ENCODE data around the gene LAMTOR4.
A peak's percentile ranks its signal among the peaks of the same experiment; 100 is the strongest.

LAMTOR4 gene

GRCh38 chr7:100155553-100156317, 7.0 kb downstream of the LAMTOR4 start:
- TF ChIP-seq CTCF (conservative IDR thresholded peaks at IDR 0.05): no peak
- no peak overlapping the region for H3K27ac ChIP-seq

- peak overlapping the region; percentile 88 for H3K27ac ChIP-seq
Measured at GRCh38 chr7:100156331-100157068, 7.8 kb downstream of the LAMTOR4 start.

GRCh38 chr7:100157069-100157333, 8.3 kb downstream of the LAMTOR4 start:
- peak overlapping the region; percentile 88 for H3K27ac ChIP-seq
- no peak for TF ChIP-seq CTCF (conservative IDR thresholded peaks at IDR 0.05)

More at GRCh38 chr7:100156331-100157068, 7.8 kb downstream of the LAMTOR4 start:
- TF ChIP-seq CTCF (conservative IDR thresholded peaks at IDR 0.05): no peak

GRCh38 chr7:100157334-100158228, 8.9 kb downstream of the LAMTOR4 start:
- peak overlapping the region; percentile 88 for H3K27ac ChIP-seq
- TF ChIP-seq CTCF (conservative IDR thresholded peaks at IDR 0.05): peak; percentile 11; the same call in 1 of the 2 replicates

- peak within 1 kb of the TSS; percentile 88 for H3K27ac ChIP-seq
- TF ChIP-seq CTCF (conservative IDR thresholded peaks at IDR 0.05): no peak
Measured at GRCh38 chr7:100158229-100159098, 9.7 kb downstream of the LAMTOR4 start, which contains the start of gene TRAPPC14. Gene TRAPPC14 (minus strand): TSS chr7:100158723. CDS start chr7:100158499, 224 bp downstream.

GRCh38 chr7:100159099-100159623, 10.4 kb downstream of the LAMTOR4 start:
- H3K27ac ChIP-seq: peak overlapping the region; percentile 88

More at GRCh38 chr7:100159099-100159623, 10.4 kb downstream of the LAMTOR4 start:
- TF ChIP-seq CTCF (conservative IDR thresholded peaks at IDR 0.05): no peak

Data from VCaP (cell line).